SJSA1 (cell line): ENCODE data around the gene CCDC57. TPM values are rescaled to one million over a fixed set of nuclear protein-coding genes. Genes with fewer than 3 reads are reported as not detected.

Source experiments
- DNase-seq, 2 experiments: peaks; one replicate each; pipeline ENCODE4 v3.0.0-alpha.2; 2015 to 2020; ENCODE audit warnings: low spot score in 2 of 2, low read depth in 1 of 2
- H3K27ac ChIP-seq: fragments of 250-450 bp; sonication (Bioruptor Pico); 2 replicates; pipeline ENCODE4 v1.5.1; 2020; ENCODE audit warnings: mild to moderate bottlenecking, moderate library complexity
- H3K27me3 ChIP-seq: fragments of 250-450 bp; sonication (Bioruptor Pico); replicated peaks from 2 replicates; pipeline ENCODE4 v1.5.1; 2020; ENCODE audit warnings: mild to moderate bottlenecking, moderate library complexity
- H3K36me3 ChIP-seq: fragments of 250-450 bp; sonication (Bioruptor Pico); 2 replicates; pipeline ENCODE4 v1.5.1; 2020; ENCODE audit warnings: mild to moderate bottlenecking
- H3K4me1 ChIP-seq: fragments of 250-450 bp; sonication (Bioruptor Pico); replicated peaks from 2 replicates; pipeline ENCODE4 v1.6.1; 2021; ENCODE audit warnings: mild to moderate bottlenecking
- H3K4me3 ChIP-seq: fragments of 250-450 bp; sonication (Bioruptor Pico); 2 replicates; pipeline ENCODE4 v1.5.1; 2020; ENCODE audit warnings: mild to moderate bottlenecking
- H3K9me3 ChIP-seq: fragments of 250-450 bp; sonication (Bioruptor Pico); replicated peaks from 2 replicates; pipeline ENCODE4 v1.5.1; 2020; ENCODE audit warnings: mild to moderate bottlenecking
- total RNA-seq: library from RNA; depleted of rRNA; stranded (reverse); fragments of >200 nt; shearing (Covaris generic); gene quantifications from 2 replicates; pipeline ENCODE4 v1.2.3, GENCODE V29; 2014

CCDC57 gene
- total RNA-seq, 1 experiment from 2014 or later, result 8.2 TPM

DNA sequence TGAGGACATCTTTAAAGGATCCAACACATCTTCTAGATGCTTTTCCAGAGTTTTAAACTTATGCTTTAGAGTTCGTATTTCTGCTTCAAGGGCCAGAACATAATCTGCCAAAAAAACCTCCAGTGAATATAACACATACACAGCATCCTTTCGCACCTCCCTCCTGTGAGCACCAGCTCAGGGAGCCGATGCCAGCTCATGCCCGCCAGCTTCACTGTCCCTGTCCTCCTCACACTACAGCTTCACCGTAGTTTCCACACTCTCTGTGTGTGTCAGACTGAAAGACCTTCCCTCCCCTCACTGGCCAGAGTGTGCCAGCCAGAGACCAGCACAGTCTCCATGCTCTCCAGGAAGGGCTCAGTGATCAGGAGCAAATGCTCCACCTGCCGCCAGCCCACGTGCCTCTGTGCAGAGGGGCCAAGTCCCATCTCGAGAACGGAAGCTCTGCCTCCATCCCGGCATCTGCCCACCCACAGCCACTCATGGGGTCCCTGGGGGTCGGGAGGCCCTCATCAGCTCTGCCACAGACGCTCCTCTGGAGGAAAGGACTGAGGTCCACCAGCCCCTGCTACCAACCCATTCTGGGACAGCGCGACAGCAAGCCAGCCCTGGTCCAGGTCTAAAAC, 40.8 kb downstream of the CCDC57 start:
- peaks cover 38% of the 10 kb centered on the region for H3K36me3 ChIP-seq
- no peaks in the 10 kb centered on the region for H3K4me1 ChIP-seq
- no peak overlapping the region for H3K27ac ChIP-seq
- no peak overlapping the region for H3K4me3 ChIP-seq
- no peak for DNase-seq
- H3K9me3 ChIP-seq, result no peaks in the 10 kb centered on the region
- no peaks in the 10 kb centered on the region for H3K27me3 ChIP-seq

DNA sequence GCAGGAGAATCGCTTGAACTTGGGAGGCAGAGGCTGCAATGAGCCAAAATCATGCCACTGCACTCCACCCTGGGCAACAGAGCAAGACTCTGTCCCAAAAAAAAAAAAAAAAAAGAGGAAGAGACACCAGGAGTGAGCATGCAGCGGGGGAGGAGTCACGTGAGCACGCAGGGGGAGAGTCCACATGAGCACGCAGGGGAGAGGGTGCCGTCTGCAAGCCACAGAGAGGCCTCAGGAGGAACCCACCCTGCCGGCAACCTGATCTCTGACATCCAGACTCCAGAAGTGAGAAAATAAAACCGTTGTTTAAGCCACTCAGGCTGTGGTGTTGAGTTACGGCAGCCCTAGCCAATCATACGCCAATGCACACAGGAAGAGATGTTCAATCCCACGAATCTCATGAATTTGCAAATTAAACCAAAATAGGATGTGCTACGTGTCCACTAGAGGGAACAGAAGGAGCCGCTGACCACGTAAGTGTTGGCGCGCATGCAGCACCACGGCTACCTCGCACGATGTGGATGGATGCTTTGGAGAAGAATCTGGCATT, 42.2 kb downstream of the CCDC57 start:
- Histone ChIP-seq H3K9me3 (no peaks in the 10 kb centered on the region), H3K27ac (no peak overlapping the region), H3K4me3 (no peak overlapping the region), H3K36me3 (peaks cover 38% of the 10 kb centered on the region), H3K27me3 (no peaks in the 10 kb centered on the region), H3K4me1 (no peaks in the 10 kb centered on the region)
- DNase-seq, result no peak

DNA sequence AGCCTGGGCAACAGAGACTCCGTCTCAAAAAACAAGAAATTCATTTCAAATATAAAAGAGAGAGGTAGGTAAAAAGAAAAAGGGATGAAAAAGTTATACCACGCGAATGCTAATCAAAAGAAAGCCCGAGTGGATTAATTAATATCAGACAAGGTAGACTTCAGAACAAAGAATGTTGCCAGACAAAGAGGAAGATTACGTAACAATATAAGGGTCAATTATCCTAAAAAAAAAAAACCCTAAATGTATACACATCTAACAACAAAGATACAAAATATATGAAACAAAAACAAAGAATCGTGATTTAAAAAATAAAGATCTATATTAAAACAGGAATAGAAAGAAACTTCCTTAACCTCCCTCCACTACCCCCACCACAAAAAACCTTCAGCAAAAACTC, 44.1 kb downstream of the CCDC57 start:
- no peaks in the 10 kb centered on the region for H3K4me1 ChIP-seq
- H3K27me3 ChIP-seq, result no peaks in the 10 kb centered on the region
- no peak overlapping the region for H3K27ac ChIP-seq
- no peak overlapping the region for H3K4me3 ChIP-seq
- DNase-seq, result no peak
- H3K36me3 ChIP-seq, result peaks cover 28% of the 10 kb centered on the region
- H3K9me3 ChIP-seq, result no peaks in the 10 kb centered on the region

DNA sequence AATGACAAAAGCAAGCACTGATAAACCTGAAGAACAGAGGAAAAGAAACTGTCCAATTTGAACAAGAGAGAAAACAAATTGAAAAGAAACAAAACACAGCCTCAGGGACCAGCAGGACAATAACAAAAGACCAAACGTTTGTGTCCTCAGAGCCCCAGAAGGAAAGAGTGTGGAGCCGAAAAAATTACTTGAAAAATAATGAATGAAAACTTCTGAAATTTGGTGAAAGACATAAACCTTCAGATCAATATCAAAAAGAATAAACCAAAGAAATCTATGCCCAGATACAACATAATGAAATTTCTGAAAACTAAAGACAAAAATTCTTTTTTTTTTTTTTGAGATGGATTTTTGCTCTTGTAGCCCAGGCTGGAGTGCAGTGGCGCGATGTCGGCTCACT, 45.6 kb downstream of the CCDC57 start:
- H3K27ac ChIP-seq, result no peak overlapping the region
- H3K4me3 ChIP-seq, result no peak overlapping the region
- no peaks in the 10 kb centered on the region for H3K9me3 ChIP-seq
- DNase-seq, result no peak
- H3K4me1 ChIP-seq, result no peaks in the 10 kb centered on the region
- peaks cover 25% of the 10 kb centered on the region for H3K36me3 ChIP-seq
- H3K27me3 ChIP-seq, result no peaks in the 10 kb centered on the region

DNA sequence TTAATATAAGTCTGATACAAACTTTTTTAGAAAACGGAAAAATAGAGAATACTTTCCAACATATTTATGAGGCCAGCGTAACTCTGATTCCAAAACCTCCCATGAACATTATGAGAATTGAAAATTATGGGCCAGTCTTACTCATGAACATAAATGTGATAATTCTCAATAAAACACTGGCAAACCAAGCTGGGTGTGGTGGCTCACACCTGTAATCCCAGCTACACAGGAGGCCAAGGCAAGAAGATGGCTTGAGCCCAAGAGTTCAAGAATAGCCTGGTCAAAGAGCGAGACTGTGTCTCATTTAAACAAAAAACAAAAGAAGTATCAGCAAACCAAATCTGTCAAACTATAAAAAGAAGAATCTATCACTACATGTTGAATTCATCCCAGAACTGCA, 47.8 kb downstream of the CCDC57 start:
- Histone ChIP-seq H3K4me3 (no peak overlapping the region), H3K27me3 (no peaks in the 10 kb centered on the region)
- DNase-seq, result no peak

DNA sequence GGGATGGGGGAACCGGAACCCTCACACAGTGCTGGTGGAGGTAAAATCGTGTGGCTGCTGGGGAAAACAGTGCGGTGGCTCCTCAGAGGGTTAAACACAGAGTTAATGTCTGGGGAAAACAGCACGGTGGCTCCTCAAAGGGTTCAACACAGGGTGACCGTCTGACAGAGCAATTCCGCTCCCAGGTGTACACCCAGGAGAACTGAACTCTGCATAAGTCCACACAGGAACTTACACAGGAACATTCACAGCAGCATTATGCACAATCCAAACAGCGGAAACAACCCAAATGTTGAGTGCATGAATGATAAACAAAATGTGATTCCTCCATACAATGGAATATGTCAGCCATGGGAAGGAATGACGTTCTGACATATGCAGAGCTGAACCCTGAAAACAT, 51.4 kb downstream of the CCDC57 start:
- Histone ChIP-seq H3K4me1 (no peaks in the 10 kb centered on the region), H3K27me3 (no peaks in the 10 kb centered on the region), H3K27ac (no peak overlapping the region), H3K4me3 (no peak overlapping the region), H3K36me3 (peaks cover 35% of the 10 kb centered on the region), H3K9me3 (no peaks in the 10 kb centered on the region)
- no peak for DNase-seq

More for the DNA sequence above, 47.8 kb downstream of the CCDC57 start:
- no peak overlapping the region for H3K27ac ChIP-seq
- peaks cover 33% of the 10 kb centered on the region for H3K36me3 ChIP-seq
- no peaks in the 10 kb centered on the region for H3K9me3 ChIP-seq
- no peaks in the 10 kb centered on the region for H3K4me1 ChIP-seq

DNA sequence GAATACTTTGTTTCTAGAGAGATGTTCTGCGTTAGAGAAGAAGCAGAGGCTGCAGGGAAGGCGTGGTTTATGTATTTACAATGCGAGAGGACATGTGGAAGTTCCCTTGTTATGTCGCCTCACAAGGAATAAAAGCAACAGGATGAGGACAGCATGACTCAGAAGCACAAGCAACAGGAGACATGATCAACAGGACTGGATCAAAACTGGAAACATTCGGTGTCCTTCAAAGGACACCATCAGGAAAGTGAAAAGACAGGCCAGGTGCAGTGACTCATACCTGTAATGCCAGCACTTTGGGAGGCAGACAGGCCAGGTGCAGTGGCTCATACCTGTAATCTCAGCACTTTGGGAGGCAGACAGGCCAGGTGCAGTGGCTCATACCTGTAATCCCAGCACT, 52.6 kb downstream of the CCDC57 start:
- DNase-seq, result no peak

DNA sequence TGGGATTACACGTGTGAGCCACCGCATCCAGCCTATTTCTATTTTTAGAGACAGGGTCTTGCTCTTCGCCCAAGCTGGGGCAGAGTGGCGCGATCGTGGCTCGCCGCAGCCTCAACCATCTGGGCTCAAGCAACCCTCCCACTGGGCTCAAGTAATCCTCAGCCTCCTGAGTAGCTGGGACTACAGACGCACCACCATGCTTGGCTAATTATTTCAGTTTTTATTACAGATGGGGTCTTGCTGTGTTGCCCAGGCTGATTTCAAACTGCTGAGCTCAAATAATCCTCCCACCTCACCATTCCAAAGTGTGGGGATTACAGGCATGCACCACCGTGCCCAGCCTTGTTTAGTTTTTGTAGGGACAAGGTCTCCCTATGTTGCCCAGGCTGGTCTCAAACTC, 53.8 kb downstream of the CCDC57 start:
- H3K36me3 ChIP-seq, result peaks cover 35% of the 10 kb centered on the region
- no peaks in the 10 kb centered on the region for H3K9me3 ChIP-seq
- no peak for DNase-seq
- H3K4me1 ChIP-seq, result no peaks in the 10 kb centered on the region
- no peak overlapping the region for H3K4me3 ChIP-seq
- no peaks in the 10 kb centered on the region for H3K27me3 ChIP-seq
- H3K27ac ChIP-seq, result no peak overlapping the region

More for the DNA sequence above, 52.6 kb downstream of the CCDC57 start:
- H3K4me3 ChIP-seq, result no peak overlapping the region
- no peaks in the 10 kb centered on the region for H3K4me1 ChIP-seq
- no peak overlapping the region for H3K27ac ChIP-seq
- peaks cover 35% of the 10 kb centered on the region for H3K36me3 ChIP-seq
- no peaks in the 10 kb centered on the region for H3K27me3 ChIP-seq
- no peaks in the 10 kb centered on the region for H3K9me3 ChIP-seq

DNA sequence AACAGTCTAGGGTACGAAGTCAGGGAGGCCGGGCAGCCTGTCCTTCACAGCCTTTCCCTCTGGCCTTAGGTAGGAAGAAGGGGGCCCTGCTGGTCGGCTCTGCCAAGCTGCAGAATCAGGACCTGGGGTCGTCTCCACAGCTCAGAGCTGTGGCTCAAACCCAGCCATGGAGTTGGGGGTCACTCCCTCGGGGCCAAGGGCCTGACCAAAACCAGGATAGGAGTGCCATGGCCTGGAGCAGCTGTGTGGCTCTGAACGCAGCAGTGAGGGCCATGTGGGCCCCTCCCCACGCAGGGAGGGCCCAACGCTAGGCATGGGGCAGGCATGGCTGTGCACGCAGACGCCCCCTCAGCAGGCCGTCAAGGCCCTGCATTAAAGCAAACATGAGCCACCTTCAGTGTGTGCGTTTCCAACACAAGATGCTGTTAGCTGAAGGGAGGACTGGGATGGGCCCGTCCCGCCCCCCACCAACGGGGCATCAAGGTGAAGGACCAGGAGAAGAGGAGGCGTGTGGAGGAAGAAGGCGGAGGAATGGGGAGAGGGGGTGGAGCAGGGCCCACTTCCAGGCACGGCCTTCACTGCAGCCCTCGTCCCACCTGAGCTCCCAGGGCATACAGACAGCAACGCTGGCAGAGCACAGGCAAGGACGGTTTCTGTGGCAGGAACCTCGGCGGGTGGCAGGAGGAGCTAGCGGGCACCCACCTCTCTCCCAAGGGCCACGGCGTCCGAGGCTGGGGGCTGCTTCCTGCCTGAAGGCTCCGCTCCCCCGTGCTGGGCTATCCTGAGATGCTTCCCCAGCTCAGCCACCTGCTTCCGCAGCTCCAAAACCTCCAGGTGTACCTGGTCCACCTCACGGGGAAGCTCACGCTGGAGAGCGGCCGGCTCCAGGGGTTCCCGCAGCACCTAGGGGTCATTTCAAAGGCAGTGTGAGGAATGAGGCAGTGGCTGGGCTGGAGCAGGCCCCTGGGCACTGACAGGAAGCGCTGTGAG, 55.3 kb downstream of the CCDC57 start:
- no peak for DNase-seq
- Histone ChIP-seq H3K9me3 (no peaks in the 10 kb centered on the region), H3K4me3 (no peak overlapping the region), H3K36me3 (peaks cover 27% of the 10 kb centered on the region), H3K27ac (no peak overlapping the region), H3K4me1 (no peaks in the 10 kb centered on the region), H3K27me3 (no peaks in the 10 kb centered on the region)

DNA sequence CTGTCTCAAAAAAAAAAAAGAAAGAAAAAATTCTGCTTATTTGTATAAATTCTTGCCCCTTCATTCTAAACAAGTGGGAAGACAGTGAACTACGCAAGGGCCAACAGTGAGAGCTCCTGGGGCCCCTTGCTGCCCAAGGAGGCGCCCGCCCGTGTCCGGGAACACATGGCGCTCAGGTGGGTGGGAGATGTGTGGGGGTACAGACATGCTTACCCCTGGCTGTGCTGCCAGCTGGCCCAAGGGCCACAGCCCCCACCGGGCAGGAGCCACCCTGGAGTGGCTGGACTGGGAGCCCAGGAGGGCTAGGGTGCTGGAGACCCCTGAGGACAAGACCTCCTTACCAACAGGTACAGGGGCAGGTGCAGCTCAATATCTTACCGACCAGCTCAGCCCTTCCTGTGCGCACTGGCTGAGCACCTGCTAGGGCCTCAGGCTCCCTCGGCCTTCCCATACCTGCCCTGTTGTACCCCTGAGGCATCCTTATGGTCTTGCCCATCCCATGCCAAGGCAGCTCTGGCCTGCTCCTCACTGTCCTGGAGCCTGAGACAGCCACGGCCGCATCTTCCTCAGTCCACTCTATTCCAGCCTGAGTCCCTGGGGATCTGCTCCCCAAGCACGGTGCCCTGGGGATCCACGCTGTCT, 56.2 kb downstream of the CCDC57 start:
- peaks cover 21% of the 10 kb centered on the region for H3K36me3 ChIP-seq
- H3K4me3 ChIP-seq, result no peak overlapping the region
- DNase-seq, result no peak
- H3K9me3 ChIP-seq, result no peaks in the 10 kb centered on the region
- no peak overlapping the region for H3K27ac ChIP-seq
- H3K4me1 ChIP-seq, result no peaks in the 10 kb centered on the region
- H3K27me3 ChIP-seq, result no peaks in the 10 kb centered on the region

DNA sequence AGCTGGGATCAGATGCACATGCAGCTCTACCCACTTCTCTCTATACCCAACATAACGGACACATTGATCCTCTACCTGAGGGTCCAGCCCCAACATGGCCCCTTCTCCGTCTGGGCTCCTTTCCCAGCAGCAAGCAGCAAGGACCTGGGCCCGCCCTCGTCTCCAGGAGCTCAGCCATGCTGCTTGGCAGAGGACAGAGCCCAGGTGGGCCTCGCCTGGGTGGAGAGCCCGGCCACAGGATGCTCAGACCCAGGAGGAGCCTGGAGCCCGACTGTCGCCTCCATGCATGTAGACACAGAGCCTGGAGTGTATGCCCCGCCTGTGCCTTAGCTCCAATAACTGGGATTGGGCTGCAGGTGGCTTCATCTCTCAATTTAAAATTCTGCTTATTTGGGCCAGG, 57.0 kb downstream of the CCDC57 start:
- no peak overlapping the region for H3K4me3 ChIP-seq
- peaks cover 16% of the 10 kb centered on the region for H3K36me3 ChIP-seq
- no peaks in the 10 kb centered on the region for H3K4me1 ChIP-seq
- no peaks in the 10 kb centered on the region for H3K9me3 ChIP-seq
- H3K27ac ChIP-seq, result no peak overlapping the region
- no peak for DNase-seq
- H3K27me3 ChIP-seq, result no peaks in the 10 kb centered on the region

DNA sequence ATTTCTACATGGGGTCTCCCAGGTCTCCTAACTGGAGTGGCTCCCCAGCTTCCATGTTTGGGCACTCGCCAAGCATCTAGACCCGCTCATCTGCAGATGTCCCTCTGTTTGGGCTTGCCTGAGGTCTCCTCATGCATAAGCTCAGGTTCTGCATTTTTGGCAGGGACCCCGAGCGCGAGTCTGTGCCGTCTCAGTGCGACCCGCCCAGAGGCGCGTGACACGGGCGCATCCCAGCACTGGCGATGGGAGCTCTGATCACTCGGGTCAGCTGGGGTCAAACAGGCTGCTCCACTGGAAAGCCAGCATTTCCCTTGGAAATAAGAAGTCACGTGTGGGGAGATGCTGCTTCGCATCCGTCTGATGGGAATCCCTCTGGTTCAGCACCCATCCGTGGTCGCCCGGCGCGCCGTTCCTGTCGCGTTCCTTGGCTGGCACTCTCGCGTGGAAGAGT, 57.7 kb downstream of the CCDC57 start:
- no peak for DNase-seq
- no peak overlapping the region for H3K27ac ChIP-seq
- H3K4me1 ChIP-seq, result no peaks in the 10 kb centered on the region
- H3K4me3 ChIP-seq, result no peak overlapping the region
- H3K9me3 ChIP-seq, result no peaks in the 10 kb centered on the region
- H3K36me3 ChIP-seq, result peaks cover 14% of the 10 kb centered on the region
- H3K27me3 ChIP-seq, result no peaks in the 10 kb centered on the region

DNA sequence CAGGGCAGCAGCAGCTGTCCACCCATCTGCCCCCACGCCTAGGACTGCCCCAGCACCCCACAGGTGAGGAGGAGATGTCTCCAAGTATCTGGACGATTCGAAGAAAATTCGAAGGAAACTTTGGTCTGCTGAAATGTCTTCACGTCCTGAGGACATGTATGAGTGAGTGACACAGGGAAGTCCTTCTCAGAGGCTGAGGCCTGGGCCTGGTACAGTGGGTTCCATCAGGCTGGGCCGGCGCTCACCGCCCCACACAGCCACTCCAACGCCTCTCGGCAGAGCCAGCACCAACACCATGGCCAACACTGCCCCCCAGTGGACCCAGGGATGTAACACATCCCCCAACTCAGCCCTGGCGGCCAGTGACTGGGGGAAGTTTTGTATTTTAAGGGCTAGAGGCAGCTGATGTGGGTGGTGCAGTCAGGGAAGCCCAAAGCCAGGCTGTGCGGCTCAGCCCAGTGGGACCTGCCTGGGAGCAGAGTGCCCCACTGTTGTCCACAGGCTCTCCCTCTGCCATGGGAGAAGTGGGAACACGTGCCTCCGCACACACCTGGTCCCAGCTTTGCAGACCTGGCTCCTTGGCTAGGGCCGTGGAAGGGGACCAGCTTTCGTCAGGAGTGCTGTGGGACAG, 58.8 kb downstream of the CCDC57 start:
- Histone ChIP-seq H3K4me1 (no peaks in the 10 kb centered on the region), H3K27ac (no peak overlapping the region), H3K9me3 (no peaks in the 10 kb centered on the region), H3K27me3 (no peaks in the 10 kb centered on the region), H3K4me3 (no peak overlapping the region), H3K36me3 (peaks cover 15% of the 10 kb centered on the region)
- DNase-seq, result peak; percentile 82 to 88
